HepG2 (cell line): Measurements from ENCODE around the gene CCDC57. TPM values are rescaled to one million over a fixed set of nuclear protein-coding genes. Genes with fewer than 3 reads are reported as not detected.

Source experiments
- ARID2 ChIP-seq: sonication (generic); formaldehyde crosslinking; IDR thresholded peaks from 2 replicates; pipeline ENCODE4 v1.8.1; 2022; ENCODE audit warnings: mild to moderate bottlenecking, missing genetic modification reagents, borderline replicate concordance
- ARID5B ChIP-seq: IDR thresholded peaks from 2 replicates; pipeline ENCODE4 v1.4.0; 2020; ENCODE audit warnings: mild to moderate bottlenecking, missing genetic modification reagents
- ELF4 ChIP-seq: sonication (generic); formaldehyde crosslinking; IDR thresholded peaks from 2 replicates; pipeline ENCODE4 v1.5.0; 2020; ENCODE audit warnings: missing genetic modification reagents, mild to moderate bottlenecking, moderate library complexity, borderline replicate concordance
- KDM1A ChIP-seq: IDR thresholded peaks from 2 replicates; pipeline ENCODE4 v1.6.1; 2016; ENCODE audit warnings: missing compliant biosample characterization
- MEF2D ChIP-seq: sonication (generic); formaldehyde crosslinking; IDR thresholded peaks from 2 replicates; pipeline ENCODE4 v1.5.1; 2020; ENCODE audit warnings: mild to moderate bottlenecking, missing genetic modification reagents
- NONO ChIP-seq, 2 experiments: fragments of 450-650 bp in 1 of 2; sonication (generic) in 1 of 2; formaldehyde crosslinking in 1 of 2; IDR thresholded peaks in 1 of 2; conservative IDR thresholded peaks in 1 of 2; 2 replicates each; pipeline versions ENCODE4 v1.6.1 to v1.8.0; 2017 to 2022; ENCODE audit warnings: mild to moderate bottlenecking in 1 of 2, missing genetic modification reagents in 1 of 2, moderate library complexity in 1 of 2
- SMARCC2 ChIP-seq: fragments of 450-650 bp; IDR thresholded peaks from 2 replicates; pipeline ENCODE4 v1.6.1; 2017; ENCODE audit warnings: antibody characterized with exemption, mild to moderate bottlenecking
- SP5 ChIP-seq: IDR thresholded peaks from 2 replicates; pipeline ENCODE4 v1.6.1; 2016; ENCODE audit warnings: low read depth, borderline replicate concordance
- TGIF2 ChIP-seq: IDR thresholded peaks from 2 replicates; pipeline ENCODE4 v1.6.1; 2016; ENCODE audit warnings: control low read depth, missing compliant biosample characterization
- ZNF264 ChIP-seq: sonication (generic); formaldehyde crosslinking; IDR thresholded peaks from 2 replicates; pipeline ENCODE4 v1.4.0; 2020; ENCODE audit warnings: missing genetic modification reagents
- polyA plus RNA-seq, 8 experiments: library from polyadenylated mRNA; depleted of rRNA in 3 of 8; stranded (reverse) in 7 of 8; unstranded in 1 of 8; fragments of >200 nt; fragmentation: Illumina TruSeq in 4 of 8; extraction: Trizol in 4 of 8; gene quantifications; 2 replicates each; pipeline versions ENCODE4 v1.2.1 to v1.2.3, GENCODE V29; 2011 to 2016; ENCODE audit warnings: low read depth in 4 of 8, missing spikeins in 1 of 8, mixed read lengths in 1 of 8; ENCODE audit not compliant: insufficient read depth in 1 of 8
- total RNA-seq, 5 experiments: library from RNA; depleted of rRNA; stranded (reverse); fragments of >200 nt; fragmentation: Illumina TruSeq; extraction: Trizol; gene quantifications; 2 replicates each; pipeline ENCODE4 v1.2.3, GENCODE V29; 2016; ENCODE audit warnings: low read depth in 1 of 5
- TF ChIP-seq, protein P1 (sequence below): sonication (generic); formaldehyde crosslinking; IDR thresholded peaks from 2 replicates; pipeline ENCODE4 v1.8.1; 2023; ENCODE audit warnings: missing genetic modification reagents, mild to moderate bottlenecking, borderline replicate concordance
- TF ChIP-seq, protein P2 (sequence below): IDR thresholded peaks from 2 replicates; pipeline ENCODE4 v1.6.1; 2016; ENCODE audit warnings: missing biosample characterization, missing genetic modification reagents, low read depth
- TF ChIP-seq, protein P3 (sequence below): sonication (generic); formaldehyde crosslinking; IDR thresholded peaks from one replicate; pipeline ENCODE4 v1.5.1; 2020; ENCODE audit warnings: mild to moderate bottlenecking, missing genetic modification reagents; ENCODE audit errors: not compliant biosample characterization

Gene CCDC57
- total and polyA plus RNA-seq, 2 of the 13 experiments (the other 11 are each of a cell fraction or from before 2014, with no cell fraction given): 59.3 to 59.9 TPM

GRCh38 chr17:82228278-82228841 is 15.7 kb upstream of the CCDC57 start (continued):
- 0 out of 2 replicates have a peak, but pooled peaks have one; percentile 31 for TF ChIP-seq TGIF2 (CRISPR knock-in tag)
- TF ChIP-seq ARID2 (CRISPR knock-in tag): no peak
- TF ChIP-seq NONO (IDR thresholded peaks at IDR 0.05): no peak
- TF ChIP-seq NONO (CRISPR knock-in tag; conservative IDR thresholded peaks at IDR 0.05): peak; percentile 78
- TF ChIP-seq, protein P1, sequence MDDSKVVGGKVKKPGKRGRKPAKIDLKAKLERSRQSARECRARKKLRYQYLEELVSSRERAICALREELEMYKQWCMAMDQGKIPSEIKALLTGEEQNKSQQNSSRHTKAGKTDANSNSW (CRISPR knock-in tag): no peak
- TF ChIP-seq, protein P2, sequence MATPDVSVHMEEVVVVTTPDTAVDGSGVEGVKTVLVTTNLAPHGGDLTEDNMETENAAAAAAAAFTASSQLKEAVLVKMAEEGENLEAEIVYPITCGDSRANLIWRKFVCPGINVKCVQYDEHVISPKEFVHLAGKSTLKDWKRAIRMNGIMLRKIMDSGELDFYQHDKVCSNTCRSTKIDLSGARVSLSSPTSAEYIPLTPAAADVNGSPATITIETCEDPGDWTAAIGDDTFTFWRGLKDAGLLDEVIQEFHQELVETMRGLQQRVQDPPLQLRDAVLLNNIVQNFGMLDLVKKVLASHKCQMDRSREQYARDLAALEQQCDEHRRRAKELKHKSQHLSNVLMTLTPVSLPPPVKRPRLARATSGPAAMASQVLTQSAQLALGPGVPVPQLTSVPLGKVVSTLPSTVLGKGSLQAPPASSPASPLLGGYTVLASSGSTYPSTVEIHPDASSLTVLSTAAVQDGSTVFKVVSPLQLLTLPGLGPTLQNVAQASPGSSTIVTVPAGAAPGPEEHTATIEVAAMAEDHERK (CRISPR knock-in tag): no peak
- TF ChIP-seq ELF4 (CRISPR knock-in tag): no peak
- peak; percentile 79 for TF ChIP-seq SP5 (CRISPR knock-in tag)
- no peak for TF ChIP-seq MEF2D (CRISPR knock-in tag)
- TF ChIP-seq ARID5B: peak; percentile 32; the same call in 1 of the 2 replicates
- TF ChIP-seq, protein P3, sequence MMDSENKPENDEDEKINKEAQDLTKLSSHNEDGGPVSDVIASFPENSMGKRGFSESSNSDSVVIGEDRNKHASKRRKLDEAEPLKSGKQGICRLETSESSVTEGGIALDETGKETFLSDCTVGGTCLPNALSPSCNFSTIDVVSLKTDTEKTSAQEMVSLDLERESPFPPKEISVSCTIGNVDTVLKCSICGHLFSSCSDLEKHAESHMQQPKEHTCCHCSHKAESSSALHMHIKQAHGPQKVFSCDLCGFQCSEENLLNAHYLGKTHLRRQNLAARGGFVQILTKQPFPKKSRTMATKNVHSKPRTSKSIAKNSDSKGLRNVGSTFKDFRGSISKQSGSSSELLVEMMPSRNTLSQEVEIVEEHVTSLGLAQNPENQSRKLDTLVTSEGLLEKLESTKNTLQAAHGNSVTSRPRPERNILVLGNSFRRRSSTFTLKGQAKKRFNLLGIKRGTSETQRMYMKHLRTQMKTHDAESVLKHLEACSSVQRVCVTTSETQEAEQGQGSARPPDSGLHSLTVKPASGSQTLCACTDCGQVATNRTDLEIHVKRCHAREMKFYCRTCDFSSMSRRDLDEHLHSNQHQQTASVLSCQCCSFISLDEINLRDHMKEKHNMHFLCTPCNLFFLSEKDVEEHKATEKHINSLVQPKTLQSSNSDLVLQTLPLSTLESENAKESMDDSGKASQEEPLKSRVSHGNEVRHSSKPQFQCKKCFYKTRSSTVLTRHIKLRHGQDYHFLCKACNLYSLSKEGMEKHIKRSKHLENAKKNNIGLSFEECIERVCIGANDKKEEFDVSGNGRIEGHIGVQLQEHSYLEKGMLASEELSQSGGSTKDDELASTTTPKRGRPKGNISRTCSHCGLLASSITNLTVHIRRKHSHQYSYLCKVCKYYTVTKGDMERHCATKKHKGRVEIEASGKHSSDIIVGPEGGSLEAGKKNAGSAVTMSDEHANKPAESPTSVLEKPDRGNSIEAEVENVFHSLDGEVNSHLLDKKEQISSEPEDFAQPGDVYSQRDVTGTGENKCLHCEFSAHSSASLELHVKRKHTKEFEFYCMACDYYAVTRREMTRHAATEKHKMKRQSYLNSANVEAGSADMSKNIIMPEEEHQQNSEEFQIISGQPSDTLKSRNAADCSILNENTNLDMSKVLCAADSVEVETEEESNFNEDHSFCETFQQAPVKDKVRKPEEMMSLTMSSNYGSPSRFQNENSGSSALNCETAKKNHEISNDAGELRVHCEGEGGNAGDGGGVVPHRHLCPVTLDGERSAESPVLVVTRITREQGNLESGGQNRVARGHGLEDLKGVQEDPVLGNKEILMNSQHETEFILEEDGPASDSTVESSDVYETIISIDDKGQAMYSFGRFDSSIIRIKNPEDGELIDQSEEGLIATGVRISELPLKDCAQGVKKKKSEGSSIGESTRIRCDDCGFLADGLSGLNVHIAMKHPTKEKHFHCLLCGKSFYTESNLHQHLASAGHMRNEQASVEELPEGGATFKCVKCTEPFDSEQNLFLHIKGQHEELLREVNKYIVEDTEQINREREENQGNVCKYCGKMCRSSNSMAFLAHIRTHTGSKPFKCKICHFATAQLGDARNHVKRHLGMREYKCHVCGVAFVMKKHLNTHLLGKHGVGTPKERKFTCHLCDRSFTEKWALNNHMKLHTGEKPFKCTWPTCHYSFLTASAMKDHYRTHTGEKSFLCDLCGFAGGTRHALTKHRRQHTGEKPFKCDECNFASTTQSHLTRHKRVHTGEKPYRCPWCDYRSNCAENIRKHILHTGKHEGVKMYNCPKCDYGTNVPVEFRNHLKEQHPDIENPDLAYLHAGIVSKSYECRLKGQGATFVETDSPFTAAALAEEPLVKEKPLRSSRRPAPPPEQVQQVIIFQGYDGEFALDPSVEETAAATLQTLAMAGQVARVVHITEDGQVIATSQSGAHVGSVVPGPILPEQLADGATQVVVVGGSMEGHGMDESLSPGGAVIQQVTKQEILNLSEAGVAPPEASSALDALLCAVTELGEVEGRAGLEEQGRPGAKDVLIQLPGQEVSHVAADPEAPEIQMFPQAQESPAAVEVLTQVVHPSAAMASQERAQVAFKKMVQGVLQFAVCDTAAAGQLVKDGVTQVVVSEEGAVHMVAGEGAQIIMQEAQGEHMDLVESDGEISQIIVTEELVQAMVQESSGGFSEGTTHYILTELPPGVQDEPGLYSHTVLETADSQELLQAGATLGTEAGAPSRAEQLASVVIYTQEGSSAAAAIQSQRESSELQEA (CRISPR knock-in tag): no peak
- TF ChIP-seq ZNF264 (CRISPR knock-in tag): no peak
- TF ChIP-seq KDM1A (CRISPR knock-in tag): no peak
- TF ChIP-seq SMARCC2: no peak
